Psoas muscle (tissue), 8 donors: ENCODE results near the gene ATP5ME. TPM values are rescaled to one million over a fixed set of nuclear protein-coding genes. Genes with fewer than 3 reads are reported as not detected.

Source experiments
- ATAC-seq, 4 donors: fragments of 200-7000 bp; cut with Tn5 transposase; one replicate each; pipeline ENCODE4 v1.9.1; 2020; ENCODE audit warnings: moderate library complexity in 3 of 4, mild to moderate bottlenecking in 2 of 4
- DNase-seq, 2 donors: peaks; one replicate each; pipeline ENCODE4 v3.0.0-alpha.2; 2020
- H3K27ac ChIP-seq: fragments of 200-600 bp; one replicate; pipeline ENCODE4 v1.8.0; 2022
- H3K27me3 ChIP-seq, 3 donors: fragments of 200-600 bp in 1 of 3; one replicate each; pipeline versions ENCODE4 v1.6.1 to v1.8.0; 2013 to 2022; ENCODE audit warnings: low read length in 2 of 3, mild to moderate bottlenecking in 2 of 3, moderate library complexity in 1 of 3; ENCODE audit not compliant: insufficient read depth in 3 of 3
- H3K36me3 ChIP-seq, 2 donors: fragments of 200-600 bp in 1 of 2; one replicate each; pipeline versions ENCODE4 v1.6.1 to v1.8.0; 2013 to 2022; ENCODE audit warnings: low read depth in 1 of 2, mild to moderate bottlenecking in 1 of 2, moderate library complexity in 1 of 2; ENCODE audit not compliant: insufficient read depth in 1 of 2
- H3K4me1 ChIP-seq: fragments of 200-600 bp; one replicate; pipeline ENCODE4 v1.8.0; 2022
- H3K4me3 ChIP-seq: fragments of 200-600 bp; one replicate; pipeline ENCODE4 v1.8.0; 2022; ENCODE audit warnings: mild to moderate bottlenecking
- H3K9me3 ChIP-seq: fragments of 200-600 bp; one replicate; pipeline ENCODE4 v1.8.0; 2022
- CTCF ChIP-seq: fragments of 200-600 bp; IDR thresholded peaks from one replicate; pipeline ENCODE4 v1.8.0; 2022; ENCODE audit warnings: antibody characterized with exemption
- WGBS, 3 donors: extraction: QIAGEN DNeasy Blood & Tissue Kit; methylation state at CpG; one replicate each; pipeline versions ENCODE4 v1.1.6 to v1.1.7; 2013; 5-methylcytosine and 5-hydroxymethylcytosine counted together
- intact Hi-C, 2 donors: fragments of 100-400 bp; cut with DNase I; formaldehyde crosslinking; loops; one replicate each; pipeline versions ENCODE4 v1.11.0 to v1.14.2; 2022
- polyA plus RNA-seq, 3 donors: library from polyadenylated mRNA; stranded (reverse); fragments of 200-250 nt; gene quantifications; one replicate each; pipeline ENCODE4 v1.2.3, GENCODE V29; 2013
- total RNA-seq, 4 donors: library from RNA; stranded (reverse); fragmentation: NEBNext Ultra II Directional in 2 of 4; extraction: Animal tissue kit (Norgen Biotek cat#: 25700) in 2 of 4; gene quantifications; one replicate each; pipeline versions ENCODE4 v1.2.1 to v1.2.4, GENCODE V29; 2021 to 2023
- donor health status: healthy with polysubstance abuse.
- donor health status: DM: no; HTN: no; CAD: no; lungs with moderate emphysema.
- donor health status: Bipolar disorder and iron deficiency.
- donor health status: healthy.
- donor health status: DM: yes; HTN: yes; CAD: no.
- donor health status: DM: no; HTN: no; CAD: no.
- donor health status: DM: no; HTN: no; CAD: no.
- donor health status: DM: yes; HTN: yes; CAD: no.

ATP5ME gene
- total and polyA plus RNA-seq, 7 donors: 358 to 712 (median 470) TPM

- ATAC-seq (peak in 1 of 4 donors; percentile 11), DNase-seq (no peak)
- Histone ChIP-seq H3K36me3 (no peaks in the 10 kb centered on the region), H3K27ac (no peak overlapping the region), H3K4me1 (no peaks in the 10 kb centered on the region), H3K27me3 (no peaks in the 10 kb centered on the region), H3K4me3 (no peak overlapping the region), H3K9me3 (no peaks in the 10 kb centered on the region)
- 92 to 94% (median 93%) methylated on average over 59 of the region's 59 CpGs for WGBS, 3 donors
- intact Hi-C loops: no loop called here
- TF ChIP-seq CTCF: no peak
Observed at GRCh38 chr4:720111-720860, 46.2 kb upstream of the ATP5ME start.

- no peaks in the 10 kb centered on the region for H3K27me3 ChIP-seq
- no peaks in the 10 kb centered on the region for H3K9me3 ChIP-seq
- no peak overlapping the region for H3K27ac ChIP-seq
- H3K4me3 ChIP-seq: no peak overlapping the region
- DNase-seq (no peak), ATAC-seq (peak in 2 of 4 donors; percentile 25 to 35)
- no peaks in the 10 kb centered on the region for H3K36me3 ChIP-seq
- WGBS, 3 donors: 74 to 79% (median 76%) methylated on average over 8 of the region's 8 CpGs
- no peak for TF ChIP-seq CTCF
- H3K4me1 ChIP-seq: no peaks in the 10 kb centered on the region
- intact Hi-C loops: no loop called here
Observed at GRCh38 chr4:718460-718859, 44.4 kb upstream of the ATP5ME start.

- Histone ChIP-seq H3K4me1 (no peaks in the 10 kb centered on the region), H3K27me3 (no peaks in the 10 kb centered on the region), H3K9me3 (no peaks in the 10 kb centered on the region), H3K27ac (no peak overlapping the region), H3K36me3 (no peaks in the 10 kb centered on the region), H3K4me3 (no peak overlapping the region)
- no peak for TF ChIP-seq CTCF
- WGBS, 3 donors: 84 to 89% (median 88%) methylated on average over 29 to 34 of the region's 34 CpGs
- intact Hi-C loops: no loop called here
- no peak for DNase-seq
- no peak for ATAC-seq
Observed at GRCh38 chr4:717601-718320, 43.7 kb upstream of the ATP5ME start.

GRCh38 chr4:714087-714486 is 40.0 kb upstream of the ATP5ME start:
- H3K9me3 ChIP-seq: no peaks in the 10 kb centered on the region
- peaks cover 0 to 4% of the 10 kb centered on the region in 2 donors for H3K36me3 ChIP-seq
- no peak for TF ChIP-seq CTCF
- ATAC-seq (no peak), DNase-seq (no peak)
- intact Hi-C loops: no loop called here
- no peaks in the 10 kb centered on the region for H3K4me1 ChIP-seq
- 90 to 95% (median 93%) methylated on average over 18 of the region's 18 CpGs for WGBS, 3 donors
- no peak overlapping the region for H3K27ac ChIP-seq
- H3K4me3 ChIP-seq: no peak overlapping the region
- no peaks in the 10 kb centered on the region for H3K27me3 ChIP-seq
